MM.1S (cell line): ENCODE measurements around the gene PAQR7.

Source experiments
- CTCF ChIP-seq: fragments of 300-600 bp; sonication (generic); IDR thresholded peaks from 2 replicates; pipeline ENCODE4 v1.5.1; 2016; ENCODE audit warnings: antibody characterized with exemption, low read length, mixed read lengths
- EZH2 ChIP-seq: fragments of 300-600 bp; sonication (generic); optimal IDR thresholded peaks from 2 replicates; pipeline ENCODE3; 2017; ENCODE audit warnings: low read depth, mild to moderate bottlenecking, antibody characterized with exemption, low read length, mixed read lengths

GRCh38 chr1:25848531-25848930, 27.0 kb downstream of the PAQR7 start:
- TF ChIP-seq CTCF (no peak), EZH2 (no peak)
